GM21723 (cell line): Measurements from ENCODE around the gene SUCLG2.

ENCODE experiments used
- ATAC-seq: cut with Tn5 transposase; IDR thresholded peaks from one replicate; pipeline ENCODE4 v1.9.1; 2021; ENCODE audit warnings: mild to moderate bottlenecking, moderate library complexity; ENCODE audit not compliant: unreplicated experiment

Gene SUCLG2

DNA sequence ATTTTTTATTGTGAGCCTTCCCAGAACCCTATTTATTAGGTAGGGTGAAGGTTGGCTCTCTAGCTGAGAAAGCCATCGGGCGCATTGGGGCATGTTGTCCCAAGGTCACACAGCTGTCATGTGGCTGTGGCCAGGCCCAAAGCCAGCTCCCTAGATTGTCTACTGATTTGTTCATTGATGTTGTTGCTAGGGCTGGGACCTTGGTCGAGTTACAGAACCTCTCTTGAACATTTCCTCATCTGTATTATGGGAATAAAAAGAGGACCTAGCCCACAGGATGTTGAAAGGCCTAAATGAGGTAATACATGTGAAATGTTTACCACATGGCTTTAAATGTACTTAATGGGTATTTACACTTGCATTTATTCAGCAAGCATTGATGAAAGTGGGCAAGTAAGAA, 252.5 kb downstream of the SUCLG2 start:
- no peak for ATAC-seq

DNA sequence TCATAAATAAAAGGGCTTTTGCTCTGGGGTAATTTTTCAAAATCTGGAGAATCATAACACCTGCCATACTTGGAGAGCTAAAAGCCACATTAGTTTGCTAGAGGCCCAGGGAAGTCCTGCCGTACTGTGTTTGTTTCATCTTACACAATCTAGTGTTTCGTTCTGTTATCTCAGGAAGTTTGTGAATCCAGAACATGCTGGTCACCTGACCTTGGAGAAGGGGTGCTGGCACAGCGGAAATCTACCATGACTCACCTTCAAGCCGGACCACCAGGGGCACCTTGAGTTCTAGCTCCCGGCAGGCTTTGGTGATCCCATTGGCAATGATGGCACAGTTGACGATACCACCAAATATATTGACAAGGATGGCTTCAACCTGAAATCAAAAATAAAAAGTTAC, 253.9 kb downstream of the SUCLG2 start:
- no peak for ATAC-seq

DNA sequence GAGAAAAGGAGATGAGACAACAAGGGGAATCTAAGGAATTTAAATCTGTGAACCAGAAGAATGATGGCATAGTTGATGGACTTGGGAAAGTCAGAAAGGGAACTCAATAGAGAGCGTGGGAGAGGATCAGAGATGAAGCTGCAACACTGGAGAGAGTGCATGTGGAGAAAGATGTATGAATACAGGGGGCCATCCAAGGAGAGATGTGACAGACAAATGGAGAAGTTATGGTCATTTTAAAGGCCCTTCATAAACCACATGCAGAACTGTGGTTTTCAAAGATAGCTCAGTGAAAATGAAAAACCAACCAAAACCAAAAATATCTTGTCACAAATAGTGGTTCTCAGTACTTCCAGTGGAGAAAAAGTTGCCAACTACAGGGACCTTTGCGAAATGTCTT, 265.2 kb downstream of the SUCLG2 start:
- peak; percentile 84 for ATAC-seq

DNA sequence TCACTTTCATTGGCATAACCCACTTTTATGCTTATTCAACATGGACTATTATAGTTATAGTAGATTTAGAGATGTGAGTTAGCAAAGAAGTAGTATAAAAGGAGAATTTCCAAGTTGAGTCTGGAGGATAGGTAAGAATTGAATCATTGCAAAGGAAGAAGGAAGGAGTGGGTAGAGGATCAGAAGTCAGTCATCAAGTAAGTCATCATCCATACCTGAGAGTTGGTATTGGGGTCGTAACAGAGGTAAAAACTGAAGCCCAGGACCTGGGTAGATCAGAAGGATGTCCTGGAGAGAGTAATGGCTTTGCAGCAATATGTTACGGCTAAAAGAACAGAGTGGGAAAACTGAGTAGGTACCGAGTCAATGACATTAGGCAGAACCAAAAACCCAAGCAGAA, 265.7 kb downstream of the SUCLG2 start:
- ATAC-seq = no peak

DNA sequence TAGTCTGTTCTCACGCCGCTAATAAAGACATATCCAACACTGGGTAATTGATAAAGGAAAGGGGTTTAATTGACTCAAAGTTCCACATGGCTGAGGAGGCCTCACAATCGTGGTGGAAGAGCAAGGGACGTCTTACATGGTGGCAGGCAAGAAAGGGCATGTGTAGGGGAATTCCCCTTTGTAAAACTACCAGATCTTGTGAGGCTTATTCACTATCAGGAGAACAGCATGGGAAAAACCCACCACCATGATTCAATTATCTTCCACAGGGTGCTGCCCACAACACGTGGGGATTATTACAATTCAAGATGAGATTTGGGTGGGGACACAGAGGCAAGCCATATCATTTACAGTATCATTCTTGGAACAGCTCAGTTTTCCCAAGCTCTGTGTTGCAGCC, 268.0 kb downstream of the SUCLG2 start:
- ATAC-seq = no peak

DNA sequence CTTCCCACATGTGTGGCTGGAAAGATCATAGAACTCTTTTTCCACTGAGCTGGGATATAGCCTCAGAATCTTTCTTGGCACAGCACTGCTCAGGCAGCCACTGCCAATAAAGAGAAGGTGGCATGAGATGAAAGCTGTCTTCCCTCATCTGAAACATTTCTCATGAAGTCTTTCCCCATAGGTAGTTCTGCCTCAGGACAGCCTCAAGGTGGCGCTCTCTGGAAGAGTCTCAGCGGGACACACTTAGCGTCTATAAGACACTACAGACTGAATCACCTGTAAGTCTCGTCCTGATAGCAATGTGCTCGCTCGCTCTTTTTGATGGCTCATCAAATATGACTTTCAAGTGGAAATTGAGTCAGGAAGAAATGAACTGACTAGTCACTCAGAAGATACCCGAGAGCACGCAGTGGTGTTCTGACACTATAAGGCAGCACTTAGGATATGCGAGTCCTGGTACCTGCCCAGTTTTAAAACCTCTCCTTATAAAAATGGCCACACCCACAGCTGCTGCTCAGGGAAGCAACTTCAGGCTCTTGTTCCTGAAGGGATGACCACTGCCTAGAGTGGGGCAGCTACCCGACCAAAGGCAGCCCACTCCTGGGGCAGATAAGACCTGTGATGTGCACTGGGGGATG, 269.5 kb downstream of the SUCLG2 start:
- ATAC-seq = no peak

DNA sequence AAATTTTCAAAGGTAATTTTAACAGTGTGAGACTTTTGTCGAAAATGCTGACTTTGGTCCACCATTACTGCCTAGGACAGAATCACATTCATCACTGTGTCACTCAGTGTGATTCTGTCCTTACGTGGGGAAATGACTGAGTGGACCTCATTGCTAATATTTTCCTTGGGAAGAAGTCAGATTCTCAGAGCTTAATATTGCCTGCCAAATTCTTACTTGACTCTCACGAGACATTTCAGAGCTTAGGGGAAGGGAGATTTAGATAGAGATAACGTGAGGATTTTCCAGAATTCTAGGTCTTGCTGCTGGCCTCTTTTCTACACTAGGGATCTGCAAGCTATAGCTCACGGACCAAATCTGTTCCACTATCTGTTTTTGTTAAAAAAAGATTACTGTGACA, 270.4 kb downstream of the SUCLG2 start:
- ATAC-seq = no peak

DNA sequence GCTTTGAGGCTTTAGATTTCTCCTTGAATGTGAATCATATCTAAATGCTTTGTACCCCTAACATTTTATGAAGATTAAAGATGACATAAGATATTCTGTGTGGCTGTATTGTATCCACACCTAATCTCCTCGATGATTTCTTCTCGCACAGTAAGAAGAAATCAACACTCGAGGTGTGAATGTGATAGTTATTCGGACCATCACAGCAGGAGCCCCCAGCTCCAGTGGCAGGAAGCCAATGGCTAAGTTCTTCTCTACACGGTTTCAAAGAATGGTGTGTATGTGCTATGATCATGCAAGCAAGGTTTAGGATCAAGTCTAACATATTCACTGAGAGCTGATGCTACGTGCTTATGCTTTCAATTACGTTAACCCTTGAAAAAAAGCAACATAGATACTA, 271.0 kb downstream of the SUCLG2 start:
- ATAC-seq = no peak

DNA sequence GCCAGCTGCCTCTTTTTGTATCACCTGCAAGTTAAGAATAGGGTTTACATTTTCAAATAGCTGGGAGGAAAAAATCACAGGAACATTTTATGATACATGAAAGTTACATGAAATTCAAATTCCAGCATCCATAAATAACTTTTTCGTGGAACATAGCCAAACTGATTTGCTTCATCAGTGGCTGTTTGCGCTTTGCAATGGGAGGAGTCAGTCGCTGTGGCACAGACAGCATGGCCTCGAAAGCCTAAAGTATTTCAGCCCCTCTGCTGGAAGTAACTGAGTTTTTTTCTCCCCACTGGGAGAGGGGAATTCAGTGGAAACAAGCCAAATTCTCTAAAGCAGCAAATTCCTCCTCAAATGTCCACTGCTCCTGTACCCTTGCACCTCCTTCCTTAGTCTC, 271.9 kb downstream of the SUCLG2 start:
- ATAC-seq = no peak

DNA sequence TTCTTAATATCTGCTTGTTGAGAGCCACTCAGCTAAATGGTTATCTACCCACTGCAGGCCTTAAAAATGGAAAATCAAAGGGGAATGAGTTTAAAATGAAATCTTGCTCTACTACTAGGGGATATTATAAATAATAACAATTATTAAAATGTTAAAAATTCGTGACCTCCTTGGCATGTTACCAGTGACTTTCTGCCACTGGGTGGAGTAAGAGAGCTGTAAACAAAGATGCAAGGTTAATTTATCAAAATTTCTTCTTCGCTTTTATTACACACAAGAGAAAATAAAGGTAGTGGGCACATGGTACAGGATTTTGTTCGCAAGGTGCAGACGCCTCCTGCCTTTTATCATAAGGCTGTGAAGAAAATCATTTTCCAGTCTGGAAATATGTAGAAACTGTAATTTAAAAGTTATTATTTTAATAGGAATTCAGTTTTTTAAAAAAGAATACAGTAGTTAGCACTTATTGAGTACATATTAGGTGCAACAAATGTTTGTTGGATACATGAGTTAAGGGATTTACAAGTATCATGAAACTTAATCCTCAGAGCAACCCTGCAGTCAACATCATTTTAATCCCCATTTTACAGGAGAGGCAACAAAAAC, 272.6 kb downstream of the SUCLG2 start:
- no peak for ATAC-seq

DNA sequence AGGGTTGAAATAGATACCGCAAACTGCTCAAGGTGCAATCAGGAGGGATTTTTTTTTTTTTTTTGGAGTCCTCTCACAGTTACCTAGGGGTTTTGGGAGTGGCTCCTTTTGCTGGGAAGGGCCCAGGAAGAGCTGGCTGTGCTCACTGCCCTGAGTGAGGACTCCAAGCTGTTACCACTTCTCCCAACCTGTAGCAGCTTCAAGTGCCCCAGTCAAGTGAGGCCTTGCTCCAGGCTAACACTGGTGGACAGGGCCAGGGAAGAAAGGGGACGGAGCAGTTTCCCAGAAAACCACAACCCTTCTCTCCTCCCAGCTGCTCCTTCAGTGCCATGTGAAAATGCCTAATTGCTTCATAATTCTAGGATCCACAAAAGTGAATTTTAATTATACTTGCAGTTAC, 274.3 kb downstream of the SUCLG2 start:
- ATAC-seq = no peak

DNA sequence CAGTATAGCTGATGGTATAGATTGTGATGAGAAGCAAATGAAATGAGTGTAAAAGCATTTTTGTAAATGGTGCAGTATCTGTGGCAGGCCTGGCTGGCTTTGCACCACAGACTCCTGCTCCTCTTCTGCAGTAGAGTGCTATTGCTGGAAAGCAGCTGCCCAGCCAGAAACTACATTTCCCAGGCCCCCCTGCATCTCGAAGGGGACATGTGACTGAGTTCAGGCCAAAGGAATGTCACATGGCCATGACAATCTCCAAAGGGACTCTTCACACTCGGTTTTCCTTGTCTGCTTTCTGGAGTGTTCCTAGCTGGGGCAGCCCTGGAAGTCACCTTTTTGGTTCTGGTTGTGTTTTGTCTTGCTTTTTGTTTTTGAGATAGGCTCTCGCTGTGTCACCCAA, 277.1 kb downstream of the SUCLG2 start:
- ATAC-seq = no peak

DNA sequence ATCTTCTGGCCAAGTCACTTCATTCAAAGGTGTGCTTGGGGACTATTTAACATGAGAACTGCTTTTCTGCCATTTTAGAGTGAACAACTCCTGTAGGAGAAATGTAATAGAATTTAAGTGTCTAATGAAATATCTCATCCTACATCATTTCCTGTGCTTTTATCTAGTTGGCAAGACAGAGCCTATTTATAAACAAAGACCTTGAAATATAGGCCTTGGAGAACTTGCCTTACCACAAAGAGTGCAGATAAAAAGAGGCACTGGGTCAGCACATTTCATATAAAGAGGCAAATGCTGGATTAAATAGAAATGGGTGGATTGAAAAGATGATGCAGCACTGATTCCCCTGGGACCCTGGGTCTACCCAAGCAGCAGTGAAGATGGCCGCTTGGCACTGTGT, 278.0 kb downstream of the SUCLG2 start:
- ATAC-seq = no peak

DNA sequence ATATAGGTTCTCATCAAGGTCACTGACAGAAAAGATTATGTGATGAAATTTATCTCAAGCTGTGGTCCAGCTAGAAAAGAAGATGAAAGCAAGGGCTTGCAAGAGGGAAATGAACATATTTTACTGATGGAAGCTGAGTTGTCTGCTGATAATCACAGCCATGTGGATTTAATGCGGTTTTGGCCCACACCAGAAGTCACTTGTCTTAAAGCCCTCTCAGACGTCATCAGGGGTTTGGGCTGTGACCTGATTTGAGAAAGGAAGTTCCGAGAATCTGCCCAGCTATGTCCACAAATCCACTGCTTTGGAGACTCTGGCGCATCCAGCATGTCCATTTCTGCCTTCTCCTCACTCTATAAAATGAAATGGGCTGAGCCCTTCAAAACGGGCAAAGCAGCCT, 278.4 kb downstream of the SUCLG2 start:
- ATAC-seq = no peak

DNA sequence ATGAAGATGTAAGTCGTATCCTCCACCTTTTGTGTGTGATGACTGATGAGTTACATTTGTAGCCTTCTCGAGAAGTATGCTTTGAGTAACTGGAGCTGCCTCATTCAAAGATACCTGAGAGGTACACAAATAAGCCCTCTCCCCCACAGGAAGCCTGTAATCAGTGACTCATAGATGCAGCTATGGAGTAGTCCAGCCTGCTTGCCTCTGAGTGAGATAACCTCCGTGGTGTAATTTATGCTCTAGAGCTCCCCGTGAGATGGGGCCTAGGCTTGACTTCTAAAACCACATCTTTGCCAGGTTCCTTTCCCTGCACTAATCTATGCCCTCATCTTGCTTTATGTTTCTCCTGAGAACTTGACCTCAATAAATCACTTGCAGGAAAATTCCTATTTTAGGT, 291.7 kb downstream of the SUCLG2 start:
- ATAC-seq = no peak

DNA sequence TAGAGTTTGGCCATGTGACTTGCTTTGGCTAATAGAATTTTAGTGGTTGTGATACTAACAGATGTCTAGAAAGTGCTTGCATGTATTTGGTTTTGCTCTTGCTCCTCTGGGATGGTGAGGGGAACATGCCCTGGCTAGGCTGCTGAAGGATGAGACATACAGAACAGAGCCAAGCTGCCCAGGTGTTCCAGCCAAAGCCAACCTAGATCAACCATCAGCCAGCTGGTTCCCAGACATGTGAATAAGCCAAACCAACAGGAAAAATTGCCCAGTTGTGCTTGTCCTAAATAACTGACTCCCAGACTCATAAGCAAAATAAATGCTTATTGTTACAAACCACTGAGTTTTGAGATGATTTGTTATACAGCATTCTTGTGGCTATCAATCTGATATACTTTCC, 292.6 kb downstream of the SUCLG2 start:
- no peak for ATAC-seq

DNA sequence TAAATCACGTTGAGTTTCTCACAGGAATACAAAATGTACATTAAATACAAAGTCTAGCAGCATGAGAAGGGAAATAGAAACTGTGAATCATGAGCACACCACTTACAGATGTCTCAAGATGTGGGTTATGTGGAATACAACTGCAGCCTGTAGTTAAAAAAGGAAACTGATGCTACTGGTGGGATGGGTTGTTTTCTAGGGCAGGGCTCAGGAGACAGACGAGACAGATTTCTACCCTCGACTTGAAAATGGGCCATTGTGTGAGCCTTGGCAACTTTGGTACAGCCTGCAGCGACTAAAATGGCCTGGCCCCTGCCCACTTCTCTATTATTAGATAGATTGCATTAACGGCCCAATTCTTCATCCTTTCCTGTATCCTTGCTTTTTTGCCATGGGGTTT, 293.1 kb downstream of the SUCLG2 start:
- ATAC-seq = no peak

DNA sequence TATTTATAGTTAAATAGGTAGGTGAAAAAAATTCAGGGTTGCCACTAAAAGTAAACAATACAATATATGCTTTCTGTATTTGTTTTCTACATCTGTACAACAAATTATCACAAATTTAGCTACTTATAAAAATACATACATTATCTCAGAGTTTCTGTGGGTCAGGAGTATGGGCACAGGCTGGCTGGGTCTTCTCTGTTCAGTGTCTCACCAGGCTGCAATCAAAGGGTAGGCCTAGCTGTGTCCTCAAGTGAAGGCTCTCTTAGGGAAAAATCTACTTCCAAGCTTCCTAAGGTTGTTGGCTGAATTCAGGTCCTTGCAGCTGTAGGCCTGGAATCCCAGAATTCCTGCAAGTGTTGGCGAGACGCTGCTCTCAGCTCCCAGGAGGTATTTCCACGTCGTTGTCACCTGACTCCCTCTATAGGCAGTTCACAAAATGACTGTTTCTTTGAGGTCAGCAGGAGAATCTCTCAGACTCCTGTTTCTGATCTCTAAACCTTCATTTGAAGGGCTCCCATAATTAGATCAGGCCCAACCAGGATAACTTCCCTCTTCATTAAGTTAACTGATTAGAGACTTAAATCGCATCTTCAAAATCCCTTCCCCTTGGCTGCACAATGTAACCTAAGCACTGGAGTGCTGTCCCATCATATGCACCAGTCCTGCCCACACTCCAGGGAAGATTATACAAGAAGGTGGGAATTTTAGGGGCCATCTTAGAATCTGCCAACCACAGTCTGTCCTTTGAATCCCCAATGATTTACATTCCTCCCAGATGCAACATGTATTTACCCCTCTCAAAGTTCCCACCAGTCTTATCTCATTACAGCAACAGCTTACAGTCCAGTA, 296.6 kb downstream of the SUCLG2 start:
- ATAC-seq = peak; percentile 79

DNA sequence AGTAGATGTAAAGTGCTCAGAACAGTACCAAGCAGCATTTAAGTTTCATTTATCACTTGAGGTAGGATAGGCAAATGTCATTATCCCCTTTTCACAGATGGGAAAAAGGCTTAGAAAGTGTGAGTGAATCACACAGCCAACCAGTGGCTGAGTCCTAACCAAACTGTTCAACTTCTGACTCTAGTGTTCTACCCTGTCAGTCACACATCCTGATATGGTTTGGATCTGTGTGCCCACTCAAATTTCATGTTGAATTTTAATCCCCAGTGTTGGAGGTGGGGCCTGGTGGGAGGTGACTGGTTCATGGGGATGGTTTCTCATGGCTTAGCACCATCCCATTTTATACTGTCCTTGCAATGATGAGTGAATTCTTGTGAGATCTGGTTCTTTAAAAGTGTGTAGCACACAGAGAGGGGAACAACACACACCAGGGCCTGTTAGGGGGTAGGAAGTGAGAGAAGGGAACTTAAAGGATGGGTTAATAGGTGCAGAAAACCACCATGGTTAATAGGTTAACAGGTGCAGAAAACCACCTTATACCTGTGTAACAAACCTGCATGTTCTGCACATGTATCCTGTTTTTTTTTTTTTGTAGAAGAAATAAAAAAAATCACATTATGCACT, 304.7 kb downstream of the SUCLG2 start:
- ATAC-seq = peak; percentile 98

DNA sequence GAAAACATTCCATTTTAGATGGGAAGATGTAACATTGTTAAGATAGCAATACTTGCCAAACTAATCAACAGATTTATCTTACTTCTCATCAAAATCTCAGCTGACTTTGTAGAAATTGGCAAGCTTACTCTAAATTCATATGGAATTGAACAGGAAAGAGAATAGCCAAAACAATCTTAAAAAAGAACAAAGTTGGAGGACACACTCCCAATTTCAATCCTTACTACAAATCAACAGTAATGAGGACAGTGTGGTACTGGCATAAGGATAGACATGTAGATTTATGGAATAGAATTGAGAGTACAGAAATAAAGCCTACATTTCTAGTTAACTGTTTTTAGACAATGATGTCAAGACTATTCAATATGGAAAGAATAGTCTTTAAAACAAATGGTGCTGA, 308.3 kb downstream of the SUCLG2 start:
- ATAC-seq = no peak

DNA sequence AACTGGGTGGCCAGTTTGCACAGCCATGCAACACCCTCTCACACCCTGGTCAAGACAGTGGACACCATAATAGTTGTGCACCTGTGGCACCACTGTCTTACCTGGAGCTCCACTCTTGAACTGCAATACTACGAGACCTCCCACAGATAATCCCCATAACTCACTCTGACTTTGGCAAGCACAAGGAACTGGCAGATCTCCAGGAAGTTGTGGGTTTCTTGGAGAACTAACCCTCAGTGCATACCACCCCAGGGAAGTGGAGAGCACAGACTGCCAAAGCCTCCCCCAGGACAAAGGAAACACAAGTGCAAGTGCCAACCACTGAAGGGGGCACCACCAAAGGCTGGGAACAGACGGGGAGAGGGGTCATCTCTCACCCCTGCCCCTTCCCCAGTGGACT, 318.6 kb downstream of the SUCLG2 start:
- no peak for ATAC-seq

DNA sequence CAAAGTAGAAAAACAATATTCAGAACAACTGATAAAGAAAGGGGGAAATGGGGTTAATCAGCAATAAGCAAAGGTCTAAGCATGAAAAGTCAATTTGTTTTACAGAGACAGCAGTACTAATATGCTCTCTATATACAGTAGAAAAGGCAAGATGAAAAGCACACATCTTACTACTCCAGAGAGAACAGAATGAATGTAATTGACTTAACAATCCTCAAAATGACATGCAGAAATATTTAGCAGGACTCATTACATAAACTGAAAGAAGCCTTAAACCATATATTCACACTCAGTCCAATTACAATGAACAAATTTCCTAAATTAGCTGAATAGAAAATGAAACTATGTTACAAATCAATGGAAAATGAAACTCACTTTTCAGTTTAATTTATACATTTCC, 319.8 kb downstream of the SUCLG2 start:
- ATAC-seq = no peak
